Fibroblast of skin of right quadriceps (primary cell): ENCODE results near the gene NAPA.
"Not testable (repeated sequence)": the region's sequence is repeated elsewhere in the genome, so short reads cannot be mapped to it uniquely, and the experiment has no call there.

ENCODE experiments used
- DNase-seq: peaks from one replicate; pipeline ENCODE4 v3.0.0-alpha.2; 2013

Gene NAPA

GRCh38 chr19:47499863-47500830 is 14.7 kb downstream of the NAPA start:
- no peak for DNase-seq

- DNase-seq, result no peak
Observed at GRCh38 chr19:47499371-47499770, 15.5 kb downstream of the NAPA start.

- no peak for DNase-seq
Observed at GRCh38 chr19:47498561-47498960, 16.3 kb downstream of the NAPA start.

GRCh38 chr19:47497821-47498520 is 16.9 kb downstream of the NAPA start:
- DNase-seq, result no peak

GRCh38 chr19:47497050-47497766 is 17.7 kb downstream of the NAPA start:
- DNase-seq, result no peak

- no peak for DNase-seq
Observed at GRCh38 chr19:47495478-47496372, 19.1 kb downstream of the NAPA start.

GRCh38 chr19:47494729-47495128 is 20.1 kb downstream of the NAPA start:
- no peak for DNase-seq

GRCh38 chr19:47494211-47494547 is 20.7 kb downstream of the NAPA start:
- DNase-seq, result no peak

- DNase-seq, result no peak
Observed at GRCh38 chr19:47493378-47494210, 21.3 kb downstream of the NAPA start.

GRCh38 chr19:47492571-47493377 is 22.1 kb downstream of the NAPA start:
- no peak for DNase-seq

GRCh38 chr19:47492137-47492533 is 22.7 kb downstream of the NAPA start:
- no peak for DNase-seq

- DNase-seq, result no peak
Observed at GRCh38 chr19:47491358-47492136, 23.3 kb downstream of the NAPA start.

GRCh38 chr19:47490847-47491246 is 24.0 kb downstream of the NAPA start:
- DNase-seq, result no peak

GRCh38 chr19:47490031-47490430 is 24.8 kb downstream of the NAPA start:
- DNase-seq, result no peak

- DNase-seq, result no peak
Observed at GRCh38 chr19:47489072-47489914, 25.6 kb downstream of the NAPA start.

GRCh38 chr19:47487551-47488515 is 27.0 kb downstream of the NAPA start:
- DNase-seq, result no peak

GRCh38 chr19:47486900-47487299 is 28.0 kb downstream of the NAPA start:
- no peak for DNase-seq

- DNase-seq, result not testable (repeated sequence)
Observed at GRCh38 chr19:47486220-47486619, 28.6 kb downstream of the NAPA start.
